OCI-M2 (cell line): ENCODE measurements around the gene CBFA2T3.

ENCODE experiments used
- DNase-seq: peaks from one replicate; lab custom pipeline; 2025; ENCODE audit not compliant: unreplicated experiment; lab: John Stamatoyannopoulos, UW

Gene CBFA2T3

DNA sequence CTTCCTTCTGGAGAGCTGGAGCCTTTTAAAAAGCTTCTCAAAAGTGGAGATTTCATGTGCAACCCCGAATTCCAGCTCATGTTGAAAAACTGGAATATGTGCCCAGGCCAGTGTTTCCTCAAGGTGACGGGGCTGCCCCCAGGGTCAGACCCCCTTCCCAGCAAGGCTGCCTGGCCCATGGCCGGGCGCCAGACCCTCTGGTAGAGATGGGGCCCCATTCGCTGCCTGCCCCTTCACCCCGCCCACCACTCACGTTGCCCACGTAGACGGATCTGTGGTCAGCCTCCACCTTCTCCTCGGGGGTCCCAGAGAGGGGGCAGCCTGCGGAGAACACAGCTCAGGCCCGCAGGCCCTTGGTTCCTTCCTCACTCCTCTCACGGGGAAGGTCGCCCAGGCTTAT lies 111.7 kb downstream of the CBFA2T3 start:
- DNase-seq, result no peak

DNA sequence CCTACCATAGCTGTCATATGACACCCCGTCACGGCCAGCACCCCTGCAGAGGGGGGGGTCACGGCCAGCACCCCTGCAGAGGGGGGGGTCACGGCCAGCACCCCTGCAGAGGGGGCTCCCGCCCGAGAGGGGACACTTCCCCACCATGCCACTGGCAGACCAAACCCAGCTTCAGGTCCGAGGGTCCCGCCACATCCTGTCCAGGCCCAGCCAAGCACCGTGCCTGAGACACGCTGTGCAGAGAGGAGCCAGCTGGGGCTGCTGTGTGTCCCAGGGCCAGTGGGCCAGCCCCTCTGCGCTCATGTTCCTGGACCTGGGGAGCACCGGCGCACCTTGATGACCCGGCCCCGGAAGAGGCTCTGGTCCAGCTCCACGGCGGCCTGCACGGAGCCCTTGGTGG lies 112.5 kb downstream of the CBFA2T3 start:
- DNase-seq, result no peak

DNA sequence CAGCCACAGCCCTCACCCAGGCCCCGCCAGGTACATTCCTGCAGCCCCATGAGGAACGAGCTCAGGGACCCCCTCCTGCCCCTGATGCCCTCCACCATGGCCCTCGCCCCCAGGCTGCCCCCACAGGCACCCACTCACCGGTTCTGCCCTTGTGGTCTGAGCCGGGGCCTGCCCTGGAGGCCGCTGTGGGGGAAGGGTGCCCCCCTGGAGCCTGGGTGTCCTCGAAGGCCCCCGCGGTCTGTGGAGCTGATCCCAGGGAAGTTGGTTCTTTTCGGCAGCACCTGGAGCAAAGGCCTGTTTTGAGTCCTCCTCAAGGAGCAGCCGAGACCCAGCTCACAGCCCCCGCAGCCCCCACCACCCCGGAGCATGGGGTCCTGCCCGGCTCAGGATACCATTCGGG lies 112.9 kb downstream of the CBFA2T3 start:
- DNase-seq, result no peak

DNA sequence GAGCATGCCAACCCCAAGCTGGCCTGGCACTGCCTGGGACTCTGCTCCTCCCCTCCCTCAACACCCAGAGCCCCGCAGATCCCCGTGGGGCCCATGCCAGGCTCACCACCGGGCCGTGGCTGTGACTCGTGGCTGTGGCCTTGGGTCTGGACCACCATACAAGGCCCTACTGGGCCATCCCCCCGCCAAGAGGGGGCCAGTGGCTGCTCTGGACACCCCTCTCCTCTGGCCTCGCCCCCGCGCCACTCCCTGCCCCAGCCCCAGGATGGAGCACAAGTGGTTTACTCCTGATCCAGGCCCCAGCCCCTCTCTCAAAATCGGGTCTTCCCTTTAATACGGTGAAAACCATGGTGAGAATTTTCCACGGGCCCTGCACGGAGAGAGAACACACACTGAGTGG lies 113.6 kb downstream of the CBFA2T3 start:
- no peak for DNase-seq

DNA sequence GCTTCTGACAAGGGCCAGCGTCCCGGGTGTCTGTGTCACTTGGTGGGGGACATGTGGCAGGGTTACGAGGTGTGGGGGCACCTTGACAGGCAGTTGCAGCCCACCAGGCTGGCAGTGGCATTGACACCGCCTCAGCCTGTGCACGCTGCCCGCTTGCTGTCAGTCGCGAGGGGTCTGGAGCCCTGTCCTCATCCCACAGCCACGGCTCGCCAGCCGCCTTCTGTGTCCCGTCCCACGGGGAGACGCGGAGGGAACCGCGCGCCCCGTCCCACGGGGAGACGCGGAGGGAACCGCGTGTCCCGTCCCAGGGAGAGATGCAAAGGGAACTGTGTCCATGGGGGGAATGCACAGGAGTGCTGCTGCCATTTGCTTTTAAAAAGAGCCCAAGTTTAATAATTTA lies 114.0 kb downstream of the CBFA2T3 start:
- DNase-seq, result no peak

DNA sequence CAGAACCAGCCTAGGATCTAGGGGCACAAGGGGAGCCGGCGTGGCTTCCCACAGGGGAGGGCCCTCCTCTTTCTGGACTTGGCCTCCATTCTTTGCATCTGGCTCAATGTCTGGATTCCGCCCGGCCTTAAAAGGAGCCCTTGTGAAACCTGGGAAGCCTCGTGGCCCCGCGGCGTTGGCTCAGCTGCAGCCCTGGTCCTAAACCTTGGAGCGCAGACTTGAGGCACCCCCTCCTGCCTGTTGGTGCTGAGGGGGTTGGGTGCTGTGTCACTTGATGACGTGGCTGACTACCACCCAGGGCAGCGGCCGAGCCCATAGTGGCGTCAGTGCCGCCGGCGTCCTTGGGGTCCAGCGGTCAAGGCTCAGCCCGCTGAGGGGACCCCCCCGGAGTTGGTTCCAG lies 115.6 kb downstream of the CBFA2T3 start:
- DNase-seq, result no peak

DNA sequence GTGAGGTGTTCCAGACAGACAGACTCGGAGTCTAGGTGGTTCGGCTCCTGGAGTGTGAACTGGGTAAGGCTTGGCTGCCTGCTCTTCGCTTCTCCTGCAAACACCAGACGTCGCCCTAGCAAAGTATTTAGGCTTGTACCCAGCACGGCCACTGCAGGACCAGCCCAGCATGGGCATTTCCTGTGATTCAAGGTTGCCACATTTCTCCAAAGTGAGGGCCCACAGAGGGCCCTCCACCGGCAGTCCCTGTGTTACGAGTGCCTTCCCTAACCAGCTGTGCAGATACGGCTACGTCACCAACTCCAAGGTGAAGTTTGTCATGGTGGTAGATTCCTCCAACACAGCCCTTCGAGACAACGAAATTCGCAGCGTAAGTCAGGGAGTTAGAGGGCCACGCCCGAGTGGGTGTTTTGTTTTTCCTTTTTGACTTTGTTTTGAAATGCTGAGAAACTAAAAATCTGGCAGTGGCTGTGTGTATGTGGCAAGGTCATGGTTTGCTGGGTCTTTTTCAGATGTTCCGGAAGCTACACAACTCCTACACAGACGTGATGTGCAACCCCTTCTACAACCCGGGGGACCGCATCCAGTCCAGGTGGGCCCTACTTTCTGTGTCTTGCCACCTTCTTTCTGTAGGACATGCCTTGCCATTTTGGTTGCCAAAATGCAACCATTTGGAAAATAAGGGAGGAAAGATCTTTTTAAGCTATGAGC lies 117.5 kb downstream of the CBFA2T3 start:
- DNase-seq, result no peak

DNA sequence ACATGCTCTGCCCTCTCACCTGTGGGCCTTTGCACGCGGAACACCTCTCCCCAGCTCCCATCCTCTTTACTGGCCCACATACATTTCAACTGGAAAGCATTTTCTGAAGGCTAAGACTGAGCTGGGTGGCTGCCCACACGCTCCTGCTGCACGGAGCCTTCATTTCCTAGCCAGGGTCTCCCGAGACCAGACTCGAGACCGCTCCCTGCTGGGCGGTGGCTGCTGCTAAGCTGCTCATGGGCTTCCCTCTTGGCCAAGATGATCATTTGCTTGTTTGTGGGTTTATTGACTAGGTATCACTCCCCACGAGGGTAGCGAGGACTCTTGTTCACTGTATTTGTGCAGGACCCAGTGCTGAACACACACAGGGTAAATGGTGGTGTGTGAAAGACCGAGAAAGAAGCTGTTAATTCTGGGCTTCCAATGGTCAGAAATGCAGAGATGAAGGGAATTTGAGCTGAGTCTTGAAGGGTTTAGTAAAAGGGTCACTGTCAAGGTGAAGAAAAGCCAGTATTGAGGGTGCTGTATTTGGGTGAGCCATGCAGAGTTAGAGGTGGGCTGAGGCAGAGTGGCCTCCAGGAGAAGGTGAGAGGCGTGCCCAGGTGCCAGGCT lies 119.2 kb downstream of the CBFA2T3 start:
- DNase-seq, result no peak

DNA sequence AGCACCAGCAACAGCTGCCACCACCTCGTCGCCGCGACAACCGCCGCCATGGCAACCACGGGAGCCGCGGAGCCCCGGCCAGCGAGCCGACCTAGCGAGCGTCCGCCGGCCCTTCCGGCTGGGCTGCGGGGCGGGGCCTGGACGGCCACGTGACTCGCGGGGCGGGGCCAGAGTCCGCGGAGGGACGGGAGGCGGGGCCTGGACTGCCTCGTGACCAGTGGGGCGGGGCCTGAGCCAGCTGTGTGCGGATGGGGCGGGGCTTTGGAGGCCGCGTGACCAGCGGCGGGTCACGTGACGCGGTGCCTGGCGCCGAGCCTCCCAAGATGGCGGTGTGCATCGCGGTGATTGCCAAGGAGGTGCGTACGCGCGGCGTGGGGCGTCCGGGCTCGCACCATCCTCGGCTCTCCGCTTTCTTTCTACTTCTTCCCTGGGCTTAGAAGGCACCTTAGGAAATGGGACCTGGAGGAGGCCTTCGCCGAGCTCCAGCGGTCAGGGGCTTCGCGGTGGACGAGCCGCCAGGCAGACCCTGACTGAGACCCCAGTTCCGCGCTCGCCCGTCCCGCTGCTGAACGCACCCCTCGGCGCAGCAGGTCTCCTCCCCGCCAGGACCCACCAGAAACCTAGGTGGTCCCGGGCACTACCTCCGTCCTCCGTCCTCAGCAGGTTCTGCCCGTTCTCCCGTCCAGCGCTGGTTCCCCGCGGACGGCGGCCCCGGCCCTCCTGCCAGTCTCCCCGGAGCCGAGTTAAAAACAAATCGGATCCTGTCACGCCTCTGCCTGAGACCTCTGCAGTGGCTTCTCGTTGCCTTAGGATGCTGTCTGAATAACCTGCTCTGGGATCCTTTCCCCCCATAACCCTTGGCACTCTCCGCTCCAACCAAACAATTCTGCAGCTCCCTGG lies 119.9 kb downstream of the CBFA2T3 start, which contains the start of the genes GALNS and TRAPPC2L:
TSS of gene GALNS (minus strand) at position 120 of the 900 bp plus-strand sequence. CDS start at position 50, 70 bp downstream.
TSS of gene TRAPPC2L (plus strand) at position 300 of the 900 bp plus-strand sequence. CDS start at position 324, 24 bp downstream.
- DNase-seq, result peak; percentile 74

DNA sequence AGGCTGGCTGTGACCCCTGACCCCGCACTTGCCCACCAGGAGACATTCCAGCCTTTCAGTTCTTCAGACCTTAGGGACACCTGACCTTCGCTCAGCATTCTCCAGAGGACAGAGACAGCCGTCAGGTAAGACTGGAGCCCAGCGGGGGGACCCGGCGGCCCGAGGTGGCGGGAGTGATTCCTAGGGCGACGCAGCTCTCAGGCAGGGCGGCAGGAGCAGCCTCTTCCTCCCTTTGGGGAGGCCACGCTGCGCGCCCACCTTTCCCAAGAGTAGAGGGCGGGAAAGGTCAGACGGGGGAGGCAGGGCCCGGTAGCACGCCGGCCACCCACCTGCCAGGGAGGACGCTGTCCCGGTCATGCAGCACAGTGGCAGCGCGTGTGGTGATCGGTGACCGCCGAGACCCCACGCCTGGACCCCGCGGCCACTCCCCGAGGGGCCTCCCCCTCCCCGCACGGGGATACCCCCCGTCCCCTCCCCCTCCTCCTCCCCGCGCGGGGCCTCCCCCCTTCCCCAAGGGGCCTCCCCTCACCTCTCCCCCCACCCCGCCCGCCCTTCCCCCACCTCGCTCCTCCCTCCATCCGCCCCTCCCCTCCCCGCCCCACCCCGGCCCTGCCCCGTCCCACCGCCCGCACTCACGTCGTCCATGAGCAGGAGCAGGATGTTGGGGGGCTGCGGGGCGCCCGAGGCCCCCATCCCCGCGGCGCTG lies 120.7 kb downstream of the CBFA2T3 start:
- DNase-seq, result no peak

DNA sequence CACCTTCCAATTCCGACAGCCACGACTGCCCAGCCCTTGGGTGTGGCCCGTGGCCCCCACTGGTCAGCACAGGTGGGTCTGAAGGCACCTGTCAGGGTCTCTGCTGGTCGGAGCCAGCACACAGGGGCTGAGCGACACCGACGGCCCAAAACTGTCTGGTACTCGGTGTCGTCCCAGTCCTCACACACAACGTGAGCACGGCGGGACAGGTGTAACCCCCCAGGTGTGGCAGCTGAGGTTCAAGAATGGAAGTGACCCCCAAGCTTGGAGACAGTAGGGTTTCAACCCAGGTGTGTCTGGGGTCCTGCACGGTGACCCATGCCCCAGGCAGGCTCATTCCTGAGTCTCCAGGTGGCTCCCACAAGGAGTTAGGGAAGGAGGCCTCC lies 121.3 kb downstream of the CBFA2T3 start:
- DNase-seq, result no peak

DNA sequence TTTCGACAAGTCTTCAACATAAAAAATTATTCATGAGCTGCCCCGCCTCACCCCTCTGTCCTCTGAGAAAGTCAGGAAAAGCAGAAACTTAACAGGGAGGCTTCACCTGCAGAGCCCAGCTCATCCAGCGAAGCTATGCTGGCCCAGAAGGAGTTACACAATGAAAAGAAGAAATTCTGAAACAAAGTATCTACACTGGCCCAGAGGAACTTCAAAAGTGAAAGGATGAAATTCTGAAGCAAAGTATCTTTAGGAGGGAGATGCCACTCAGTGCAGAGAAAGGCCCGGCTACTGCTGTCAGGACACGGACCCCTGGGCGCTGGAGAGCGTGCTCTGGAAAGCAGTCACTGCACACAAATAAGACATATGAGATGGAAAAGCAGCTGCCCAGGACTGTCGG lies 121.8 kb downstream of the CBFA2T3 start:
- DNase-seq, result no peak

DNA sequence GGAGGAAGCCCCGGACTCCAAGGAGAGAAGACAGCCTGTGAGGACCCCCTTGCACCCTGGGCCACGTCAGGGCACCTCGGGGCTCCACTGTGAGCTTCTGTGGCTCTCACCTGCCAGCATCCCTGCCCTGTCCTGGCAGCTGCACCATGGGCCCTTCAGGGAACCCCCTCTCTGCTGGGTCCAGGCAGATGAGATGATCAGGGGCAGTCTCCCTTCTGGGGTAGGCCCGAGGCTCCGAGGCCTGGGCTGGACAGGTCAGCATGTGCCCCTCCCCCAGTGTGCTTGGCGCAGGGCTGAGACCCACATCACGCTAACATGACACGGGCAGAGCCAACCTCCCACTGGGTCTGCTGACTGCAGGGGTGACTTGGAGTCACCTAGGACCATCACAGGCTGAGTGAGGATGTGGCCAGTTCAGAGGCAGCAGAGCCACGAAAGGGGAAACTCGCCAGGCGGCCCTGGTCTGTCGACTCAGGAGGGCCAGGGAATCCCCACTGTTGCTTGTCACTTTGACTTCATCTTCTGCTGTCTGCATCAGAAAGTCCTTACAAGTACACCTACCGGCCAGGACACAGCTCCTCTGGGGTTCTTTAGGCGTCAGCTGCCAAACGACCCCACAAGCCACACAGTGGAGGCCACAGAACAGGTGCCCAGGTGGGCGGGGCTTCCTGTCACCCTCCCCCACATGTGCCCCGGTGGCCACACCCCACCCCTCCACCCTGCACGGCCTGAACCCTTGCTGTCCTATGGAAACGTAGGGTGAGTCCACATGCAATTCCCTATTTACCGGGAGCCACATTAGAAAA lies 122.5 kb downstream of the CBFA2T3 start:
- DNase-seq, result no peak

DNA sequence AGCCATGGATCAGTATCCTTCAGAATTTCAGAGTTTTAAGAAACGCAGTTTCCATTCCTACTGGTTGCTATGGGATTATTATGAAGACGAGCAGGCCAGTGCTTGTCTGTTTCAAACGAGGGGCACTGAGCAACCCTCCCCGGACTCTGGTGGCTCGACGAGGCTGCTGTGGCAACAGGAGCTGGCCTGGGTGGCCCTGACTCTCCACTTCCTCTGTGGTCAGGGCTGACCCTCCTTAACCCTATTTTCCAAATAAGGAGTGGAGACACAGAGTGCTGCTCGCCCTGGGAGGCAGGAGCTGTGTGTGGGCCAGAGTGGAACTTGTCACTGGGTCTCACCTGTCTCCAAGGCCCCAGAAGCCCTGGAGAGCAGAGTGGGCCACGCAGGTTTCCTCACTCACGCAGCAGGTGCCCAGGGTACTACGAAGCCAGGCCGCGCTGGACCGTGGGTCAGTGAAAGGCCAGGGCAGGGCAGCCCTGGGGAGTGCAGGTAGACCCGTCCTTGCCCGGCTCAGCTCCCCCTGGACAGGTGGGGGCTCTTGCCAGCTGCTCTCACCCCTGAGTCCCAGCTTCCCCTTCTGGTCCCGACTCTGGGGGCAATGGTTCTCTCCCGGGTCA lies 123.6 kb downstream of the CBFA2T3 start:
- no peak for DNase-seq

DNA sequence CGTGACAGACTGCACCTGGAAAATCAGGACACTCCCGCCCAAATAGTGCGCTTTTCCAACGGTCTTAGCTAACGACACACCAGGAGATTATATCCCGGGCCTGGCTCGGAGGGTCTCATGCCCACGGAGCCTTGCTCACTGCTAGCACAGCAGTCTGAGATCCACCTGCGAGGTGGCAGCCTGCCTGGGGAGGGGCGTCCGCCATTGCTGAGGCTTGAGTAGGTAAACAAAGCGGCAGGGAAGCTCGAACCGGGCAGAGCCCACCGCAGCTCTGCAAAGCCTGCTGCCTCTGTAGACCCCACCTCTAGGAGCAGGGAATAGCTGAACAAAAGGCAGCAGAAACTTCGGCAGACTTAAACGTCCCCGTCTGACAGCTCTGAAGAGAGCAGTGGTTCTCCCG lies 125.4 kb downstream of the CBFA2T3 start:
- no peak for DNase-seq

DNA sequence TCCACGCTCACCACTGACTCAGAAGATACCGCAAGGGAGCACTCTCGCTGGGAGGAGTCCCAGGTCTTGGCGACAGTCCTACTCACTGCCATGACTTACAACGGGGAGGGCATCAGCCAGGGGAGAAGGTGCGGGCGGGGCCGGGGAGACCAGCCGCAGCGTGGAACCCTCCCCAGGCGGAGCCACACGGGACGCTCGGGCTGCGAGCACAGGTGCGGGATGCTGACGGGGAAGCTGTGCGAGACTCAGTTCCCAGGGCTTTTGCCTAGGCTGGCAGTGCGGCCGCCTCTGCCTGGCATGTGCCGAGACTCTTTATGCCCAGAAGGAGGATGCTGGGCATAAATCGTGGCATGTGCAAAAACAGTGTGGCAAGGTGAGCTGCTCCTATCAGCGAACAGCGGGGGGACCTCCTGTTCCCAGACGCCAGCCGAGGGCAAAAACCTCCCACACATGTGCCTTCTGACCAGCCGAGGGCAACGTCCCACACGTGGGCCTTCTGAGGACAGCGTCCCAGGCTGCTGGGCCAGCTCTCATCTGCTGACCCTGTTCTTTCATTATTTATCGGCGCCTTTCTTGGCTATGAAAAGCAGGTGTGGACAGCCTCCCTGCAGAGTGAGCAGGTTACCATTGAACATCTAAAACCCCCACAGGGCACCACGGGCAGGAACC lies 126.3 kb downstream of the CBFA2T3 start:
- DNase-seq, result no peak

DNA sequence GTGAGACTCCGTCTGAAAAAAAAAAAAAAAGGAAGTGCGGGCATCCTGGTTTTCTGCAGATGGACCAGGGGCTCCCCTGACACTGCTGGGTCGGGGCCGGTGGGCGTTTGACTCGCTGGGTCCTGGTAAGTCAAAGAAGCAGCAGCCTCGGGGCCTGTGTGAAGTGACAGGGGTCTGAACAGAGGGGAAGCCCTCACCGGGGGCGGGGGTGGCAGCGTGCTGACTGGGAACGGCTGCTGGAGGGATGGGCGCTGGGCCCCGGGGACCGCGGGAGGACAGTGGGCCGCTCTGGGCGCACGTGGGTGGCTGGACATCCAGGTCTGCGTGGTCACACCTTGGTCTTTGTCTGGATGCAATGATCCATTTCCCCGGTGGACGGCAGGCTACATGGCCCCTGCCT lies 128.4 kb downstream of the CBFA2T3 start:
- no peak for DNase-seq

DNA sequence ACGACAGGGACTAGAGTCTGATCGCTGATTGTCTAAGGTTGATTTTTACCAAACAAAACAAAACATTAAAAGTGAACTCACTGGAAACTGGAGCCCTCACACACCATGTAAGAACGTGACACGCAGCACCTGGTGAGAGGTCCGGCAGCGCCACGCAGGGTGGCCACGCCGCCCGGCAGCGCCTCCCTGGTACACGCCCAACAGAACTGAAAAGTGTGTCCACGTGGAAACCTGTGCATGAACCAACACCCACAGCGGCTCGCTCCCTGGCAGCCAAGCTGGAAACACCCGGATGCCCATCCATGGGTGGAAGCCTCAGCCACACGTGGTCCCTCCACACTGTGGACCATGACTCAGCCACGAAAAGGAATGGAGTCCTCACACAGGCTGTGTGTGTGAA lies 129.4 kb downstream of the CBFA2T3 start:
- no peak for DNase-seq

DNA sequence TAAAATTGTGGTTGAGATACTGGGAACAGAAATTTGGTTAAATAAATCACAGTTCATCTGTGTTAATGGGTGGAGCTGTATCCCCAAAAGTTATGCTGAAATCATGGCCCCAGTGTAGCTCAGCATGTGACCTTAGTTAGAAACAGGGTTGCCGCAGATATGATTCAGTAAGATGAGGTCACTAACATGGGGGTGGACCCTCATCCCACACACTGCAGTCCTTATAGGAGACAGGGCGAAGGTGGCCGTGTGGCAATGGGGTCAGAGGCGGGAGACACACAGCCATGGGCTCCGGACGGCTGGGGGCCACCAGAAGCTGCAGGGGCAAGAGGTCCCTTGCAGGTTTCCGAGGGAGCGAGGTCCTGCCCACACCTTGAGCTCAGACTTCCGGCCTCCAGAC lies 130.9 kb downstream of the CBFA2T3 start:
- DNase-seq, result no peak
